ENCODE results near the gene ERC2.

DNA sequence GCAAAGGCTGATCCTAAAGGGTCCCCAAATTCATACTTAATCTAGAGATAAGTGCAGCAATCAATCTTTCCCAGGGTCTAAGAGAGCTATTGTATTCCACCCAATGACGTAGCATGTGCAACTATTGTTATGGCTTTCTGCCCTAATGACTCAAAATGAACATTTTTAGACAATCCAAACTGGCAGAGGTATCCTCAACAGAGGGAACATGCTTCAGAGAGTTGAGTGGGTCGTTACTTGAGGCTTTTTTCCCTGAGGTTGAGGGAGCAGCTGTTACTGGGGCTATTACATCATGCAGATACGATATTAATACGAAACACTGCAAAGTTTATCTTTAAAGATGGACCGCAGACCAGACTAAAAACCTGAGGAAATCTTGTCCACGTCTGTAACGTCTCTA lies 702.9 kb downstream of the ERC2 start:
- no peak for TF ChIP-seq POLR2A (IDR thresholded peaks at IDR 0.05; ENCODE audit: low read depth, low read length)
- no peak for TF ChIP-seq POLR2AphosphoS5 (IDR thresholded peaks at IDR 0.05; ENCODE audit: low read depth, low read length)
- no peak for TF ChIP-seq TAF1 (IDR thresholded peaks at IDR 0.05; ENCODE audit: borderline replicate concordance, low read depth, low read length)

Data from GM12892 (cell line).